HG03565 (cell line): Measurements from ENCODE around the gene HIVEP3.
A peak's percentile ranks its signal among the peaks of the same experiment; 100 is the strongest.
"Not testable (repeated sequence)": the region's sequence is repeated elsewhere in the genome, so short reads cannot be mapped to it uniquely, and the experiment has no call there.

Experiments
- ATAC-seq: cut with Tn5 transposase; IDR thresholded peaks from one replicate; pipeline ENCODE4 v1.9.1; 2021; ENCODE audit warnings: mild to moderate bottlenecking, moderate library complexity; ENCODE audit not compliant: unreplicated experiment

Gene HIVEP3

DNA sequence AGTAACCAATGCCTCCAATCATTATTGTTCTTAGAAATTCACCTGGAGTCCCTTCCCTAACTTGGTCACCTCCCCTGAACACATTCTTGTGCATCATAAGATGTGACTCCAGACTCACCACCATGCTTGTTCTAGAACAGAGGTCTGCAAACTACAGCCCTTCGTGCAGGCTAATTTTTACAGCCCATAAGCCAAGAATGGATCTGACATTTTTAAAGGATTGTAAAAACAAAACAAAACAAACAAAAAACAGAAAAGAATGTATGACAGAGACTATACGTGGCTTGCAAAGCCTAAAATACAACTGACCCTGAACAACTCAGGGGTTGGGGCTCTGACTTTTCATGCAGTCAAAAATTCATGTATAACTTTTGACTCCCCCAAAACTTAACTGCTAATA lies 6.2 kb upstream of the HIVEP3 start:
- ATAC-seq = no peak

DNA sequence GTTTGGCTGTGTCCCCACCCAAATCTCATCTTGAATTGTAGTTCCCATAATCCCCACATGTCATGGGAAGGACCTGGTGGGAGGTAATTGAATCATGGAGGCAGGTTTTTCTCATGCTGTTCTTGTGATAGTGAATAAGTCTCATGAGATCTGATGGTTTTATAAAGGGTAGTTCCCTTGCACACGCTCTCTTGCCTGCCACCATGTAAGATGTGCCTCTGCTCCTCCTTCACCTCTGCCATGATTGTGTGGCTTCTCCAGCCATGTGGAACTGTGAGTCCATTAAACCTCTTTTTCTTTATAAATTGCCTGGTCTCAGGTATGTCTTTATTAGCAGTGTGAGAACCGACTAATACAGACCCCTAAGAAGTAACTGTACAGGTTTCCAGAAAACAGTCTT lies 2.5 kb upstream of the HIVEP3 start:
- not testable (repeated sequence) for ATAC-seq

- no peak for ATAC-seq
Measured at GRCh38 chr1:41920658-41921057, 1.9 kb upstream of the HIVEP3 start.

DNA sequence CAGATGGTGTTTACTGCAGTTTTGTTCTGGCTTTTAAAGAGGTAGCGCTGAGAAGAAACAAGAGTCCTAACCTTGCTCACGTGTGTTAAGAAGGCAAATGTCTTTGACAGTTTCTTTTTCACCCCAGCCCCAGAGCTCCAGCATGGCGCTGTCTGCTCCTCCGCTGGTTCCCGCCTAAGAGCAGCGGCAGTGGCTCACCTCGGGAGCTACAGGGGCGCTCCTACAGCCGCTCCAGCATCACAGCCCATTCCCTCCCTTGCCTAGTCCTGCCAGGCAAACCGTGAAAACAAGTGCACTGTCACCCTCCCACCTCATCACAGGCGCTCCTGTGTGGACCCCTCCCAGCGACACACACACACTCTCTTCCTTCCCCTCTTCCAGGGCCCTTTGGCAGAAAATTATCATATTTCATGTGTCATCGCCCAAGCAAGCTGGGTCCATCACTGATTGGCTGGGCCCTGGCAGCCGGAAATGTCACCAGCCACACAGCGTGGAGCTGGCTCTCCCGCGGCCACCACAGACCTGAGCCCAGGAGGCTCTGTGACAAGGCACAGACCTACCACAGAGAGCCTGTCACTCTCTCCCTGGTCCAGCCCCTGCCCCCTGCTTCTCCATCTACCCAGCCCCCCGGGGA lies 1.2 kb upstream of the HIVEP3 start:
- ATAC-seq = peak; percentile 76

DNA sequence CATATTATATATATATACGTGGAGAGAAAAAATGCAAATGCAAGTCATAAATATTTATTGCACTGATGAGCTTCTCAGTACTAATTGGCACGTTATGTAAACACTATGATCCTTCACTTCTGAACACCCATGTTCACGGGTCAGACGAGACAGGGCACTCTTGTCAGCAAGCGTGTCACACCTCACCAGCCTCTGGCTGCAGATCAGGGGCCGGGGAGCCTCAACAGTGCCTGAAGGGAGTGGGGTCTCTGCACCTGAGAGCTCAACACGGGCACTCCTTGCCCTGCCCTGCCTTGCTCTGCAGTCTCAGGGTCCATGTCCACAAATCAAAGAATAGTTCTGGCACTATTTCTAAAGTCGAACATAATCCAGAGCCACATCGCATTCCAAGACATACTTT lies 409 bp upstream of the HIVEP3 start:
- no peak for ATAC-seq

DNA sequence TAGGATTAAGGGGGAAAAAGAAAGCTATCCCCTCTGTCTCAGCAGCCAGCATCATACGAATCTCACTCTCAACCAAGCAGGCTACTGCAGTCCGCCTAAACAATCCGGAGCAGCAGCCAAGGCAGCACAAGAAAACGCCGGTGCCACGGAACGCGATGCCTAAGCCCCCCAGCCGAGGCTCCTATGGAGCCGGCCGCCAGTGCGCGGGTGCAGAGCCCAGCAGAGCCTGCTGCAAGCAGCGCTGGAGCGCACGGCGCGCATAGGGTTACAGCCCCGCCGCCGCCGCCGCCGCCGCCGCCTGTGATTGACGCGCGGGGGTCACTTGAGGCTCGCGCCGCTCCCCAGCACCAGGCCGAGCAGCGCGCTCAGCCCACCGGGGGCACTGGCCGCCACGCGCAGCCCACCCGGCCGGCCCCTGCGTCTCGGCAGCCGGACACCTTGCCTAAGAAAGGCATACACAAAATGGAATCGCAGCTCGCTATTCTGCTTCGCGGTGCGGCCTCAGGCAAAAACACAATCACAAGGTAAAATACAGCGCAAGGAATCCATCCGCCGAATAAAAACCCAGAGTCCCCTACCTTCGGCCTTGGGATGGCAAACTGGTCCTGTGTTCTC lies 780 bp downstream of the HIVEP3 start:
- no peak for ATAC-seq

DNA sequence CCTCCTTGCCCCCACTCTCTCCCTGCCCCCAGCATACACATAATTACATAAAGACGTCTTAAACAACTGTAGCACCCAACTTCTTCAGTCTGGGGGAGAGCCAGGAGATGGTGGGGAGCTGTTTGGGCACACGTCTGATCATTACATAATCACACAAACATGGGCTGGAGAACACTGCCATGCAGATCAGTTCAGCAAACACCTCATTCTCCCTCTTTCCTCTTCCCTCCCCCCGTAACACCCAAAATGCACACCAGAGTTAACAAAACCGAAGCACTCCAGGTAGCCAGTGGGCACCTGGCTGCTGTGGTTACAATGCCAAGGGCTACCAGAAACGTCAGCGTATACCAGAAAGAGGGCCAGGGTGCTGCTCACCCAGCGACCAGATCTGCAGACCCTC lies 1.6 kb downstream of the HIVEP3 start:
- ATAC-seq = no peak

GRCh38 chr1:41915786-41916571 lies 2.7 kb downstream of the HIVEP3 start:
- ATAC-seq = no peak

DNA sequence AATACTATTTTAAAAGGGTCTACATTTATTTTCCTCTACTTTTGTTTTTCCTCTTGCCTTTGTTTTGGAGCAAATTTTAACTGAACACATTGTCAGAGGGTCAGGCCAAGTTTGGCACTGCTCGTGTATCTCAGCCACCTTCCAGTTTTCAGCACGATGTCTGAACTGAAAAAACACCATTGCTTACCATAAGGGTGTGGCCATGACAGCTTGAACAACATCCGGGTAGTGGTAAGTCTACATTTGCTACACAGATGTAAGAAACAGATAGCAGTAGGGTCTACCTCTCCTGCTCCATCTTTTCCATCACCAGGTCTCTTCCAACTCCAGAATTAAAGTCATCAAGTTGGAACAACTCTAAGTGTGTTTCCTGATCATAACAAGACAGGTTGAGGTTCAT lies 4.2 kb downstream of the HIVEP3 start:
- no peak for ATAC-seq

- ATAC-seq = no peak
Measured at GRCh38 chr1:41913014-41913413, 5.7 kb downstream of the HIVEP3 start.

GRCh38 chr1:41908288-41908895 lies 10.3 kb downstream of the HIVEP3 start:
- no peak for ATAC-seq

- ATAC-seq = no peak
Measured at GRCh38 chr1:41907446-41907845, 11.3 kb downstream of the HIVEP3 start.

DNA sequence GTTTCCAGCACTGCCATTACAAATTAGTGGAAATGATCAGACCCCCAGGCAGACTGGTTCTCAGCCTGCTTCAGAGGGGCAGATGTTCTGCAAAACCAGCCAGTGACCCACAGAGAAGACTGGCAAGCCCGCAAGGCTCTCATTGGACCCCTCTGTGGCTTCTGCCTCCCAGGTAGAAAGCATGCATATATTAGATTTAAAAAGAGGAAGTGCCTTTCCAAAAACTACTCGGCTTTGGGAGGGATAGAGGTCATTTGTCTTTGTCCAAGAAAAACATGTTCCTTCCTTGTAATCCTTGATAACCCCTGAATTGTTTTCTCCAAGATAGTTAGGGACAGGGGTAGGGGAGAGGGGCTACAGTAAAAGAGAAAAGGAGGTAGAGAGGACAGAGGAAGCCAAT lies 11.8 kb downstream of the HIVEP3 start:
- ATAC-seq = no peak

DNA sequence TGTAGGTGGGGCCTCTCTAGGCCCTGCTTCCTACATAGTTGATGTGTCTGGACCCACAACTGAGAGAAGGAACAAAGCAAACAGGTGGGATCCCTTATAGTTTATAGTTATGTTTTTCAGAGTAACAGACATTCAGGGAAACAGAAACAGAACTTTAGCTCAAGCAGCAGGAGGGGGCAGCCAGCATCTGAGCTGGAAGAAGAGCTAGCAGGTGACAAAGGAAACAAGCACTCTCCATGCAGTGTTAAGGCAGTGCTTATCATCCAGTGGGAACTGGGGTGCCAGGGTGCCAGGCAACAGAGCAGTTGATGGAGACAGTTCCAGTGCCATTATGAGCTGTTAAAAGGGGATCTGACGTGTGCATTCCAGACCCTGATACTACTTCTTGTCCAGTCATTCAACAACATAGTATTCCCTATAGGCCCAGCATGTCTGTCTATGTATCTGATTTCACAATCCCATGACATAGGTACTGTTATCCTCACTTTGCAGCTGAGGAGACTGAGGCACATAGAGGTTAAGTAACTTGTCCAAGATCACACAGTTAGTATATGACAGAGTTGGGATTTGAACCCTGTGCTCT lies 13.5 kb downstream of the HIVEP3 start:
- no peak for ATAC-seq

DNA sequence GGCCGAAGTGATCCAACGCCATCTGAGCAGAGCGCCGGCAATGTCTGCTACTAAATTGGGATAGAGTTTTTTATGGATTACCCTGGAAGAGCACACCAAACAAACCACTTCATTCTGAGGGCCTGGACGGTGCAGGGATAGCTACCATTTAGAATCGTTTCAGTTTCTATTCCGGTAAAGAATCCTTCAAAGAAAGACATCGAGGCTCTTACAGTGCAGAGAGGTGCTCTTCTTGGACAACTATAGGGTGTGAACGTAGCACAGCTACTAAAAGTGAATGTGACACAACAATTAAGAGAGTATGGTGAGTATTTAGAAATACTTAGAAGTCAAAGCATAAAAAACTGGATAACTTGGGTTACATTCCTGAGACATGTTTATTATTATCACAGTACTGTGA lies 16.1 kb downstream of the HIVEP3 start:
- ATAC-seq = no peak

GRCh38 chr1:41902159-41902577 lies 16.6 kb downstream of the HIVEP3 start:
- no peak for ATAC-seq

GRCh38 chr1:41901551-41901950 lies 17.2 kb downstream of the HIVEP3 start:
- ATAC-seq = no peak

DNA sequence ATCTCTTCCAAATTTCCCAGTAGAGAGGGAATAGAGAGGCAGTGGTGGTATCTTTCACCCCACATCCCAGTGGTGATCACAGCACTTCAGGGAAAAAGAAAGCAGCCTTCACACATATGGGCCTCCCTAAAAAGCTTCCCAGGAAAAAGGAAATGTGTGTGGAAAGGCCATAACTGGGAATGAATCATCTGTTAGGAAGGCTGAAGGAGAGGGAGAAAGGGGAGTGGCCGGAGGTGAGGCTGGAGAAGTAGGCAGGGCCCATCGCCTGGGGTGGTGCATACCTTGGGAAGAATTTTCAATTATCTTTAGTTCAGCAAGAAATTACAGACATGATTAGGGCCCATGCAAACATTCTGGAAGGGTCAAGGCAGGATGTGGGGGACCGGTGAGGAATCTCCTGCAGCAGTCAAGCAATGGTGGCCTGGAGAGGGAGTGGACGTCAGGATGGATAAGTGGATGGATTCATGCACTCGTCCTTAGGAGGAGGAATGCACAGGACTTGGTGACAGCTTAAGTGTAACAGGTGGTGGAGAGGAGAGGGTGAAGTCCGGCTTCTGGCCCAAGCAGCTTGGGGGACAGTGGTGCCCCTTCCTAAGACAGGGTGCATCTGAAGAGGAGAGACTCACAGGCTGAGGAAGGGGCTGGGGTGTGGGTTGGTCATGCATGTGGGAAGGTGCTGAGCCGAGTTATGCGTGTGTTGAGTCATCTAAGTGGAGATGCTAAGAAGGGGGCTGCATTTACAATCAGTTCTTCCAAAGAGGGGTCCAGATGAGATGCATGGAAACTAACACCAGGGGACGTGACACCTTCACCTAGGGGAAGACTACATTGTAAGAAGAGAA lies 17.9 kb downstream of the HIVEP3 start:
- ATAC-seq = no peak

DNA sequence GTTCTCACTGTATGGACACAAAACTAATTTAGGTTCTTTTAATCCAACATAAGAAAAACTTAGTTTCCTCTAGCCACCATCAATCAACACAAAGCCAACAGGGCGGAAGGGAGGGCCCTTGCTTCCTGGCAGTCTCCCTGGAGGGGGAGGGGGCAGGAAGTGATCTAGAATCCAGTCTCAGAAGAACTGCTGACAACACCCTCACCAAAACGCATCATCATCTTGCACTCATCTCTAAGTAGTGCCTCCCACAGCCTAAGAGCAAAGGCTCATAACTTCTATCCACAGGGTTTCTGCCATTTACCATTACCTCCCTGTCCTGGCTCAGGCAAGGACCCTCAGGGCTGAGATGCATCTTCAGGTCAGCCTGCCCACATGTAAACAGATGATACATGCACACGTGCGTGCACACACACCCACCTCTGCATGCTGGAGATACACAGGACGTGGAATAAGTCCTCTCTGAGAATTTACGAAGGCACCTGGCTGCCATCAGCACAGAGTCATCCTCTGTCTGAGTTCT lies 20.5 kb downstream of the HIVEP3 start:
- ATAC-seq = no peak

DNA sequence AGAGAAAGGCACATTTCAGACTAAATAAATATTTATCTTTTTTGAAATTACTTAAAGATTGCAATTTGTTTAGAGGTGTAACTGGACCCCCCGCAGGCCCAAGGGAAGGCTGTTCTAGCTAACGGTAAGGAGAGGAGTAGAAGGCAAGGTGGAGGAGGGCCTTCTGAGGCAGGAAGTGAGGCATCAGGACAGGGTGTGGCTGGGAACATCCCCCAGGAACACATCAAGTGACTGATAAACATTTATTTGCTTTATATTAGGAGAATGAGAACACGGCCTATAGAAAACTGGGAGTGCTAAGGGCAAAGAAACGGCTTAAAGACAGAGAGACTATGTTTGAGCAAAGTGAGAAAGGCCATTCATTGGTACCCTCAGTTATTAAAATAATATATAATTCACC lies 23.2 kb downstream of the HIVEP3 start:
- no peak for ATAC-seq
